Measurements from ENCODE around the gene TAPT1.

Gene TAPT1

GRCh38 chr4:16142598-16143310 is 83.5 kb downstream of the TAPT1 start:
- TF ChIP-seq POLR2AphosphoS5 (IDR thresholded peaks at IDR 0.05; ENCODE audit: low read depth, low read length) = no peak
- TF ChIP-seq SIN3A (IDR thresholded peaks at IDR 0.05; ENCODE audit: borderline replicate concordance, insufficient read depth, low read length) = no peak
- no peak for TF ChIP-seq FOXP2 (optimal IDR thresholded peaks at IDR 0.05; ENCODE audit: borderline replicate concordance, extremely low read depth, extremely low read length, insufficient read depth)
- no peak for TF ChIP-seq TAF1 (IDR thresholded peaks at IDR 0.05; ENCODE audit: borderline replicate concordance, insufficient read depth, low read length)
- no peak for TF ChIP-seq REST (IDR thresholded peaks at IDR 0.05; ENCODE audit: insufficient read depth in 1 of 2, low read depth in 2 of 2, low read length in 2 of 2)

DNA sequence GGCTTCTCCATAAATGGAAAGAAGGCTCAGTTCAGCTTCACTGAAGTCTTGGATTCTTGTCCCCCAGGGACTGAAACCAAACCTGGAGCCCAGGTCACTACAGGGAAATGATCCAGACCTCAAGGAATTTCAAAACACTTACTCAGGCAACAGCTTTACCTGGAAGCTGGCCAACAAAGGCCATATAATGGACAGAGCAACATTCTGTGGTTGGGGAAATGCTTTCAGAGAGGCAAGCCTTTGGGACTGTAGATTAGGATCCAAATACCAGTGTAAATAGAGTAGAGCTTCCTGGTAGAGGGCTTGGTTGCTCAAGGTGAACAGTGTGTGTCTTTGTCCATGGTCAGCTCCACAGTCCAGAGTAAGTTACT is 85.4 kb downstream of the TAPT1 start:
- TF ChIP-seq SIN3A (IDR thresholded peaks at IDR 0.05; ENCODE audit: borderline replicate concordance, insufficient read depth, low read length) (no peak), POLR2AphosphoS5 (IDR thresholded peaks at IDR 0.05; ENCODE audit: low read depth, low read length) (no peak), TAF1 (IDR thresholded peaks at IDR 0.05; ENCODE audit: borderline replicate concordance, insufficient read depth, low read length) (no peak), REST (IDR thresholded peaks at IDR 0.05; ENCODE audit: insufficient read depth in 1 of 2, low read depth in 2 of 2, low read length in 2 of 2) (no peak), FOXP2 (optimal IDR thresholded peaks at IDR 0.05; ENCODE audit: borderline replicate concordance, extremely low read depth, extremely low read length, insufficient read depth) (no peak)

GRCh38 chr4:16140231-16140878 is 85.9 kb downstream of the TAPT1 start:
- TF ChIP-seq FOXP2 (optimal IDR thresholded peaks at IDR 0.05; ENCODE audit: borderline replicate concordance, extremely low read depth, extremely low read length, insufficient read depth) (no peak), SIN3A (IDR thresholded peaks at IDR 0.05; ENCODE audit: borderline replicate concordance, insufficient read depth, low read length) (no peak), REST (IDR thresholded peaks at IDR 0.05; ENCODE audit: insufficient read depth in 1 of 2, low read depth in 2 of 2, low read length in 2 of 2) (no peak), POLR2AphosphoS5 (IDR thresholded peaks at IDR 0.05; ENCODE audit: low read depth, low read length) (no peak), TAF1 (IDR thresholded peaks at IDR 0.05; ENCODE audit: borderline replicate concordance, insufficient read depth, low read length) (no peak)

DNA sequence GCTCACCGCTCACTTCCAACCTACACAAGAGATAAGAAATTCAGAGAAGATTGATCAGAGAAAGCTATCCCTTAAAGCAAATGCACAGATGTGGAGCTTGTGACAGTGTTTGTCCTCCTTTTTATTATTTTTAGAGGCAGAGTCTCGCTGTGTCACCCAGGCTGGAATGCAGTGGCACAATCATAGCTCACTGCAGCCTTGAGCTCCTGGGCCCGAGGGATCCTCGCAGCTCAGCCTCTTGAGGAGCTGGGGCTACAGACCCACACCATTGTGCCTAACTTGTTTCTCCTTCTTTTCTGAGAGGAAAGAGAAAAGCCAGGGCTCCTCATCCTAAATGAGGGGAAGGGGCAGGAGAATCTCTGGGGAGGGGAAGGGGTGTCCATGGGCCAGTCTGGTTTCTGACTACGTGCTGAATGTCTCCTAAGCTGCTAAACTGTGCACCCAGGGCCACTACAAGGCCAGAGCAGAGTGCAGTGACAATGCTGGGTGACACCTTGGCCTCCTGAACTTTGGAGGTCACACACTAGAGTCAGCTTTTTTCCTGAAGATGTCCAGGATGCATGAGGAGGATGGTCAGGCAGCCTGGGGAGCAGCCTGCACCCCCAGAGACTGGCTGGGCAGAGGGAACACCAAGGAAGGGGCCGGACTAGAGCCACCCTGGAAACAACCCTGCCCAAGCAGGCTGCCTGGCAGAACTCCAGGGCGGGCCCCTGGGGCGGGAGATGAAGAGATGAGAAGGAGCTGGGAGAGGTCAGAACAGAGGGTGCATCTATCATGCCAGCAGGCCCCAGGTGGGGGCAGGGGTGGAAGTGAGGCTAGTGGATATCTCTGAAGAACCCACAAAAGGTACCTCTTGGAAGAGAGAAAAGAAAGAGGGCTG is 87.0 kb downstream of the TAPT1 start:
- TF ChIP-seq FOXP2 (optimal IDR thresholded peaks at IDR 0.05; ENCODE audit: borderline replicate concordance, extremely low read depth, extremely low read length, insufficient read depth) = no peak
- no peak for TF ChIP-seq SIN3A (IDR thresholded peaks at IDR 0.05; ENCODE audit: borderline replicate concordance, insufficient read depth, low read length)
- TF ChIP-seq TAF1 (IDR thresholded peaks at IDR 0.05; ENCODE audit: borderline replicate concordance, insufficient read depth, low read length) = no peak
- no peak for TF ChIP-seq REST (IDR thresholded peaks at IDR 0.05; ENCODE audit: insufficient read depth in 1 of 2, low read depth in 2 of 2, low read length in 2 of 2)
- no peak for TF ChIP-seq POLR2AphosphoS5 (IDR thresholded peaks at IDR 0.05; ENCODE audit: low read depth, low read length)

Measured in PFSK-1 (cell line).